Activated CD4-positive, CD25-positive, alpha-beta regulatory T cell treated with anti-CD3 and anti-CD28 coated beads, Interleukin-2, amount 50 U/mL, for 16 hours (primary cell): ENCODE data around the gene RNU5D-1.
A peak's percentile ranks its signal among the peaks of the same experiment; 100 is the strongest.
"Not testable (repeated sequence)": the region's sequence is repeated elsewhere in the genome, so short reads cannot be mapped to it uniquely, and the experiment has no call there.

ENCODE experiments used
- DNase-seq: peaks from one replicate; pipeline ENCODE4 v3.0.0-alpha.2; 2020; ENCODE audit warnings: low read depth, low spot score

Gene RNU5D-1

DNA sequence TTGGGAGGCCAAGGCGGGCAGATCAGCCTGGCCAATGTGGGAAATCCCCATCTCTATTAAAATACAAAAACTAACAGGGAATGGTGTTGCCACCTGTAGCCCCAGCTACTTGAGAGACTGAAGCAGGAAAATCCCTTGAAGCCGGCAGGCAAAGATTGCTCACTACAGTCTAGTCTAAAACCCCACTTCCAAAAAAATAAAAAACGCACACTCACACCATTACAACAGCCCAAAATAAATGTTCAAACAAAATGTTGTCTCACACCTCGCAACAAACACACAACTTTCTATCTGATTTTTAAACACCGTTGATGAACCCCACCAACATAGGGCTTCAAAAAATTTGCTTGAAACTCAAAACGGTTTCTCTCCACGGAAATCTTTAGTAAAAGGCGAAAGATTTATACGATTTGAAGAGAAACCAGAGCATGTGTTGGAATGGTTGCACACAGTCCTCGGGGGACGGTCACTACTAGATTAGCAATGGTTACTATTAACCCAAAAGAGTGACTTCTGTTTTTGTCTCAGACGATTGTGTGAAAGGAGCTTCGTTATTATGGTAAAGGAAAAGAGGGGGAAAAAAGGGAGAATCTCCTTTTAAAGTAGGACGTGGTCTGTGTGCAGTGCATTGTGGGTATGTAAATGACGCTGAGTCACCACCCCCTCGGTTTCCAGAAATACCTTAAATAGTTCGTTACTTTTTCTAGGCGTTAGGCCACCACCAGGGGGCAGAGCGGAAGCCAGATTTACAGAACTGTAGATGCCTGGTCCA is at the start of gene RNU5D-1:
TSS of gene RNU5D-1 (minus strand) at position 430 of the 772 bp plus-strand sequence.
- DNase-seq, result peak; percentile 88

DNA sequence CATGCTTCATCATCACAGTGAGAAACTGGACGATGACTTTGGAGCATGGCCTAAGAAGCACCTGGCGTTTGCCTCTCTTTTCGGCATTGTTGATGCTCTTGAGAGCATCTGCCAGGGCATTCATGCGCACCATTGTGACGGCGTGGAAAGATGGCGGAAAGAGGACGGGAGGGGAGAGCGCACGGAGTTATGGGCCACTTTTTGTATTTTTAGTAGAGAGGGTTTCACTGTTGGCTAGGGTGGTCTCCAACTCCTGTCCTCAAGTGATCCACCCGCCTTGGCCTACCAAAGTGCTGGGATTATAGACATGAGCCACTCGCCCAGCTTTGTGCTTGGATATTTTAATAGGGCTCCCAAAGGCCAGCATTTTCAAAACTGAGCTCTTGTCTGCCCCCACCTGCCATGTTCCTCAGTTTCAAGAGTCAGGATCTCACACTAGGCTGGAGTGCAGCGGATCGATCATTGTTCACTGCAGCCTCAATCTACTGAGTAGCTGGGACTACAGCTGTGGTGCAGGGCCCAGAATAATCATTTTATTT is 49.7 kb upstream of the RNU5D-1 start:
- no peak for DNase-seq

DNA sequence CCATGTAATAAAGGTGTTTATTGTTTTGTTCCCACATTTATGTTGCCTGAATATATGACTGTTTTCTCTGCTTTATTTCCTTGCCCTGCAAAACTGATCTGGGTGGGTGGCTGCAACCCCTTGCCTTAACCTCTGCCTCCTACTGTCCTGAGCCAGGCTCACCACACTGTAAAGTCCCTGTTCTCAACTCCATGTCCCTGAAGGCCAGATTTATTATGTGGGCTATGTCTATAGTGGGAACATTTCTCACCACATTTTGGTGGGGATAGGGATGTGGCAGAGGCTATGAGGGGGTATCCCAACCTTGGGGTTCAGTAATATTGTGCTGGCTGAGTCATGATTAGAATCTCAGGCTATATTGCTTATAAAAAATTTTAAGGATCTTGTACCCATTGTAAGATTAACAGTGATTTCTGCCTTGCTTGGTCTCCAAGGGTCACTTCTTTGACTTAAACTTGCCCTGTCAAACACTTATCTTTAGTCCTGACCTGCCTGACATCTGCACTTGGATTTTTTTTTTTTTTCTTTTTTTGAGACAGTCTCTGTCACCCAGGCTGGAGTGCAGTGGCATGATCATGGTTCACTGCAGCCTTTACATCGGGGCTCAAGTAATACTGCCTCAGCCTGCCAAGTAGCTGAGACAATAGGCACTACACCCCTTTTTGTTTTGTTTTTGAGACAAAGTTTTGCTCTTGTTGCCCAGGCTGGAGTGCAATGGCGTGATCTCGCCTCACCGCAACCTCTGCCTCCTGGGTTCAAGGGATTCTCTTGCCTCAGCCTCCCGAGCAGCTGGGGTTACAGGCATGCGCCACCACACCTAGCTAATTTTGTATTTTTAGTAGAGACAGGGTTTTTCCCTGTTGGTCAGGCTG is 48.0 kb upstream of the RNU5D-1 start:
- no peak for DNase-seq

DNA sequence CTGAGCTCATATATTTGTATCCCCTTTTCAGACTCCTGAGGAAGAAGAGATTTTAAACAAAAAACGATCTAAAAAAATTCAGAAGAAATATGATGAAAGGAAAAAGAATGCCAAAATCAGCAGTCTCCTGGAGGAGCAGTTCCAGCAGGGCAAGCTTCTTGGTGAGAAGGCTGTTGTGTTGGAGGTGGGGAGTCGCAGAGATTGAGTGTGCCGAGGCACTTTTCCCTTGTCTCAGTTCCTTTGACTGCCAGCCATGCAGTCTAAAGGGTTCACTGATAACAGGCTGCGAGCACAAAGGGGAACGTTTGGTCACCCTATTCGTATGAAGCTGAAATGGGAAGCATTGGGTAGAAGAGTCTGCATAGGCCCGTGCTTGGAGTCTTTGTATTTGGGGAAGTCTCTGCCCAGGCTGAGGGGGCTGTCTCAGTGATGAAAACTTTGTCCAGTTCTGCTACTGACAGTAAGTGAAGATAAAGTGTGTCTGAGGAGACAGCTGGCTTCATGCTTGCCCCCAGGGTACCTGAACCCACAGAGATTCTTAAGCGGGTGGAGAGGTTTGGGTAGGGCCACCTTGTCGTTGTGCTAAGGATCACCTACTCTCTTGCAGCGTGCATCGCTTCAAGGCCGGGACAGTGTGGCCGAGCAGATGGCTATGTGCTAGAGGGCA is 47.1 kb upstream of the RNU5D-1 start:
- no peak for DNase-seq

DNA sequence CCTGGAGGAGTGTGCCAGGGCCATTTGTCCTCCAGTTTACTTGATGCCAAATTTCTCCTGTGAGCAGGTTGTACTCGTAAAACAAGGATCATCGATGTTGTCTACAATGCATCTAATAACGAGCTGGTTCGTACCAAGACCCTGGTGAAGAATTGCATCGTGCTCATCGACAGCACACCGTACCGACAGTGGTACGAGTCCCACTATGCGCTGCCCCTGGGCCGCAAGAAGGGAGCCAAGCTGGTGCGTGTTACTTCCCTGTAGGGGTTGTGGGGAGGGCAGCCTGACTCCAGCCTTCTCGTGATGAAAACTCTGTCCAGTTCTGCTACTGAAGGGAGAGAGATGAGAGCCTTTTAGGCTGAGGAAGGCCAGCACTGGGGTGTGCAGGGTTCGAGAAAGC is 46.6 kb upstream of the RNU5D-1 start:
- DNase-seq, result no peak

DNA sequence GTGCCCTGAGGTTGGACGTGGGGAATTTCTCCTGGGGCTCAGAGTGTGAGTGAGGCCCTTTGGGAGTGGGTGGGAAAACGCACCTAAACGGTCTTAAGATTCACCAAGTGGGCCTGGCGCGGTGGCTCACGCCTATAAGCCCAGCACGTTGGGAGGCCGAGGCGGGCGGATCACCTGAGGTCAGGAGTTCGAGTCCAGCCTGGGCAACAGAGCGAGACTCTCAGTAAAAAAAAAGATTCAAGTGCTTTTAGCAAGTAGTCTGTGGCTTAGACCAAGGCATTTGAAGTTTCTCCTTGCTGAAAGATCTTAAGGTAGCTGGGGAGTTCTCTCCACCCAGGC is 45.7 kb upstream of the RNU5D-1 start:
- no peak for DNase-seq

DNA sequence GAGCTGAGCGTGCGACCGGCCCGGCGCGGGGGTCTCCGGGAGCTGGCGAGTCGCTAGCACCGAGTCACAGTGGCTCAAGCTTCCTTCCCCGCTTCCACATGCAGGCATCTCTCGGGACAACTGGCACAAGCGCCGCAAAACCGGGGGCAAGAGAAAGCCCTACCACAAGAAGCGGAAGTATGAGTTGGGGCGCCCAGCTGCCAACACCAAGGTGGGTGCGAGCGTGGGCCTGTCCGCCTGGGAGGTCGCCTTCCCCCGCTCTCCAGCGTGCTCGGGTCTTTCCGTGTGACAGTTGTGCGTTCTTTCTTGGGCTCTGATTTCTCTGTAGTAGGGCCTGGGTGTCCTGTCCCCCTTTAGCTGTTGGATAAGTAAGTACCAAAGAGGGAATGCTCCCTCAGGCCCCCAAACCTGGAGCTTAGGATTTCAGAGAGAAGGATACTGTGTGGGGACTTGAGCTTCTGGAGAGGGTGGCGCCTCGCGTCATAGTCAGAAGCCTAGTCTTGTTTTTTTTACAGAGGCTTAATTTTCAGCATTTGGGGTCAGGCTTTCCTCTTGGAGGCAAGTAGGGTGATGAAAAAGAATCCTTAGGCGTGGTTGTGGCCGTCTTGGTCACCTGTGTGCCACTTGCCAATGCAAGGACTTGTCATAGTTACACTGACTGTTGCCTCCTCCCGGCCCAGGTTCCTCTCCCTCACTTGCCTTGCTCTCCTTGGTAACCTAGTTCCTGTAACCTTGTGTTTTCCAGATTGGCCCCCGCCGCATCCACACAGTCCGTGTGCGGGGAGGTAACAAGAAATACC is 45.2 kb upstream of the RNU5D-1 start:
- no peak for DNase-seq

DNA sequence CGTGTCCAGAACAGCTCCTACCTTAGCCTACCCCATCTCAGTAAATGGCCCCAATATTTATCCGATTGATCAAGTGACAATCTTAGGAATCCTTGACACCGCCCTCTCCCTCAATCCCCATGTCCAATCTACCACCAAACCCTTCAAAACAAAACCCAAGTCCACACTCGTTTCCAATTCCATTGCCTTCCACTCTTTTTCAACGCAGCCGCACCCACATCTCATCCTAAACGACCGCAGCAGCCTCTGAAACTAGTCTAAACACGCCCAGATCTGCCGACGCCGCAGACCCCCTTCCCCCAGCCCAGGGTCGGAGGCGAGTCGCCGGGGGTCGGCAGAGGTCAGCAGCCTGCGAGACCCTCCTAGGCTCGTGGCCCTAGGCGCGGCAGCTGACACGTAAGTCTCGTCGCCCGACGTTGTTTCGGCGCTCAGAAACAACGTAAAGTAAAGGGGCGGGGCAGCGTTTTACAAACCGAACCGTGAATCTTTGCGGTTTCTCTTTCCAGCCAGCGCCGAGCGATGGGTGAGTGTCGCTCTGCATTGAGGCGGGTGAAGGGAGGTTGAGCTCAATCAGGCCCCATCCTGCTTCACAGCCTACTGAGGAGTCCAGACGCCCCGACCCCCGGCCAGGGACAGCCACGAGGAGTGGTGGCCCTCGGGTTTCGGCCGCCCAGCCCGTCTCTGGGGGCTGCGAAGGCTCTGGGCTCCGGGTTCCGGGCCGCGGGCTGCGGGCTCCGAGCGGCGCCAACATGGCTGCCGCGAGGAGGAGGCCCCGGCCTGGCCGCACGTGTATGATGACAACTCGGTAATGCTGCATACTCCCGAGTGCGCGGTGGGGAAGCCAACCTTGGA is 44.3 kb upstream of the RNU5D-1 start, which contains the start of gene RPS8:
TSS of gene RPS8 (plus strand) at position 463 of the 852 bp plus-strand sequence. CDS start at position 520, 57 bp downstream.
- DNase-seq, result peak; percentile 87

DNA sequence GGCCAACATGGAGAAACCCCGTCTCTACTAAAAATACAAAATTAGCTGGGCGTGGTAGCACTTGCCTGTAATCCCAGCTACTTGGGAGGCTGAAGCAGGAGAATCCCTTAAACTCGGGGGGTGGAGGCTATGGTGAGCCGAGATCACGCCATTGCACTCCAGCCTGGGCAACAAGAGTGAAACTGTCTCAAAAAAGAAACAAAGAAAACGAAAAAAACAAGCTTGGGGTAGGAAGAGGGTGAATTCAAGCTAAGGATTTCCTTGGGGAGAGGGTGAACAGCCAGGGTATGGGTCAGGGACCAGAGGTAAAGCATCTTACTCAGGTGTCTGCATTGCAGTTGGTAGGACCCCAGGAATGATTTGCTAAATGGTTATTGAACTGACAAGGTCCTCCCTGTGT is 35.5 kb upstream of the RNU5D-1 start:
- DNase-seq, result not testable (repeated sequence)

DNA sequence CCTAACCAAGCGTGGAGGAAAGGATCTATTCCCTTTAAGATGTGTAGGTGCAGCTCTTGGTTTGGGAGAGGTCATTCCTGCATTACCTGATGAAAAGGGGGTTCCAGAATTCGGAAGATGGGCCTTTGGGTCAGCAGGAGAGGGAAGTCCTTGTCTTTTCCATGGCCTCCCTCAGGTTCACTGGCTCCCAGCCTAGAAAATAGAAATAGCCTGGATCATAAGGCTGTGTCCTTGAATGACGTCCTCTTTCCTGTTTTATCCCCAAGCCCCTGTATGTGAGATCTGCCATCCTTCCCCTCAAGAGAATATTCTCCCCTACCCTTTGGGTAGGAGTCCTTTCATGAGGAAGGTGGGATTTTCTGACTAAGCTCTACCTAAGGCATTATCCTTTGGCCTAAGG is 29.9 kb upstream of the RNU5D-1 start:
- DNase-seq, result no peak

DNA sequence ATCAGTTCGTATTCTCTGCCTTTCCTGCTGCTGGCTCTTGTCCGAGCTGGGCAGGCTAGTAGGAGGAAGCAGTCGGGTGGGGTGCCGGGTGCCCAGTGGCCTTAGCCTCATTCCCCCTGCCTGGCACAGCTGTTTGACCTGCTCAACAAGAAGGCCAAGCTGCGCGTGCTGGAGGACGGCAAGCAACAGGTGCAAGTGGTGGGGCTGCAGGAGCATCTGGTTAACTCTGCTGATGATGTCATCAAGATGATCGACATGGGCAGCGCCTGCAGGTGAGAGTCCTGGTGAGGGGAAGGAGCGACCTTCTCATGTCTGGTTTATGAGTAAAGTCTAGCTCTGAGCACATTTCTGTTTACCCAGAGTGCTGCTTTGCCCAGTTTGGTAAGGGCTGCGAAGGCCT is 28.1 kb upstream of the RNU5D-1 start:
- DNase-seq, result no peak

DNA sequence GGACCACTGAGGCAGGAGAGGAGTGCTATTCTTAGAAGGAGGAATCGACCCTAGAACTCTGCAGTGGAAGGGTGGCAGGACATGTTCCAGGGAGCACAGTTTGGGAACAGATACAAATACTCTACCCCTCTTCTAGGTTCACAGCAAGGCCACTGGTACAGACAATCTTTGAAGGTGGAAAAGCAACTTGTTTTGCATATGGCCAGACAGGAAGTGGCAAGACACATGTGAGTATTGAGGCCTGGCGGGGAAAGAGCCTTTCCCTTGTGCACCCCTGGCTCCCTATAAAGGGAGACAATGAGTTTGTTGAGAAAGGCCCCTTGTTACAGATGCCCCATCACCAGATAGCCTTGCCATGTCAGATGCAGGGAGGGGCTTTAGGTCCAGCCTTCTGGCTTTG is 26.4 kb upstream of the RNU5D-1 start:
- no peak for DNase-seq

DNA sequence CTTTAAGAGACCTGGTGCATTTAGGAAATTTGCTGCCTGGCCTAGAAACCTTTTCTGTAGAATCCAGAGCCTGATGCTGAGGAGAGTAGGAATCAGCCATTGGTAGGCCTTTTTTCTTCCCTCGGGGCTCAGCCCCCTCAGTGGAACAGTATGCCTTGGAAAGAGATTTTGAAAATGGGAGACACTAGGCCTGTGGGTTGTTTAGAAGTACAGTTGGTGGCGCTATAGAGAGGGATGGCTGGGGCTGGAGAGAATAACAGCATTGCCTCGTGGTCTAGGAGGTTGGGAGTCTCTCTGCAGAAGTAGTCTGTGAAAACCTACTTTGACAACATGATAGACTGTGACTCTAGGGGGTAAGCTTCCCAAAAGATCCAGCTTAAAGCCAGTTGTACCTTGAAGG is 16.9 kb upstream of the RNU5D-1 start:
- DNase-seq, result no peak

DNA sequence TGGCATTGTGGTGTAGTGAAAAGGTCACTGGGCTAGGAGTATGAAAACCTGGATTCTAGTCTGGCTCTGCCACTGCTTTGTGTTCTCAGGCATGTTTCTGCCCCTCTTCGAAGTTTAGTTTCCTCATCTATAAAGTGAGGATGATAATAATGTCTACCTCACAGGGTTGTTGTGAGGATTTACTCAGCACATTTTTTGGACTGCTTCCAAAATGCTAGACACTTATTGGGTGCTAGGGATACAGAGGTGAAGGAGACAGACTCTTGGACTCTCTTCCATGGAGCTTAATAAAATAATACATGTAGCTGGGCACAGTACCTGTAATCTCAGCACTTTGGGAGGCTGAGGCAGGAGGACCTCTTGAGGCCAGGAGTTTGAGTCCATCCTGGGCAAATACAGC is 12.2 kb upstream of the RNU5D-1 start:
- no peak for DNase-seq

DNA sequence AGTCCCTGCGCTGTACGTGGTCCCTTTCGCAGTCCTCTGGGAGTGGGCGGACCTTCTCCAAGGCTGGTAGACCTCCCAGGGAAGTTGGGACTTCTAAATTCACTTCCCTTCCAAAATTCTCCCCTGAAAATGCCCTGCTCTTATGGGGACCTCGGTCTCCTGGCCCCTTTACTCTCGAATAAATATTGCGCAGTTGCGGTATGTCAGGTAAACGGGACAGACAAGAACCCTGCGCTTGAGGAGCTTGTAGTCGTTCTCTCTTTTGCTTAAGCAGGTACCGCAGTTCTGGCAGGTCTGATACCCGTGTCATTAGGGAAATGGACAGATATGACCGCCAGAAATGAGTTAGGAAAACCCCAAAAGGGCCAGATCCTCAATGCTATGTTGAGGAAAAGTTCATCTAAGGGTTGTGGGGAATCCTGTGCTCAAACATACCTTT is 9.2 kb upstream of the RNU5D-1 start:
- DNase-seq, result no peak

DNA sequence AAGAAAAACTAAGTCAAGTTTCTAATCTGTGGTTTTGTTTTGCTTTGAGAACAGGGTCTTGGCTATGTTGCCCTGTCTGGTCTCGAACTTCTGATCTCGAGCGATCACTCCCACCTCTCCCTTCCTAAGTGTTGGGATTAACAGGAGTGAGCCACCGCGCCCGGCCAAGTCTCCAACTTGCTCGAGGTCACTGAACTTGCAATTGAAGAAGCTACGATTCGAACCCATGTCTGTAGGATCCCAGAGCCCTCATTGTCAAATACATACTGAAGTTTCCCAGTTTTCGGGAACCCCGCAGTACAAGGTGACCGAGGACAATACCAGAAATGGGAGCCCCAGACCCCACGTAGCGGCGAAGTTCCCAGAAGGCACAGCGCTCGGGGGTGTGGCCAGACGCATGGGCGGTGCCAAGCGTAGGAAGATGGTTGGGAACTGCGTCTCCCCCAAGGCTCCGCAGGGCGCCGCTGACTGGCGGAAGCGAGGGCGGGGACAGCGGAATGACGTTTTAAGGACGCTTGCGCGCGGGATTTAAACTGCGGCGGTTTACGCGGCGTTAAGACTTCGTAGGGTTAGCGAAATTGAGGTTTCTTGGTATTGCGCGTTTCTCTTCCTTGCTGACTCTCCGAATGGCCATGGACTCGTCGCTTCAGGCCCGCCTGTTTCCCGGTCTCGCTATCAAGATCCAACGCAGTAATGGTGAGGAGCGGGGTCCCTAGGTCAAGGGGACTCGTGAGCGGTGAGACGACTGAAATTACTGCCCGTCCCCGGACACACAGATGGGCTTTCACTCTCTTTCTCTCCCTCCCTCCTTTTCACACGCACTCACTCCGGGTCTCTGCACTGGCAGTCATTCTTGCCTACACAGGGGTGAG is 8.6 kb upstream of the RNU5D-1 start, which contains the start of gene KIF2C:
TSS of gene KIF2C (plus strand) at position 531 of the 872 bp plus-strand sequence. CDS start at position 627, 96 bp downstream.
- peak; percentile 92 for DNase-seq

DNA sequence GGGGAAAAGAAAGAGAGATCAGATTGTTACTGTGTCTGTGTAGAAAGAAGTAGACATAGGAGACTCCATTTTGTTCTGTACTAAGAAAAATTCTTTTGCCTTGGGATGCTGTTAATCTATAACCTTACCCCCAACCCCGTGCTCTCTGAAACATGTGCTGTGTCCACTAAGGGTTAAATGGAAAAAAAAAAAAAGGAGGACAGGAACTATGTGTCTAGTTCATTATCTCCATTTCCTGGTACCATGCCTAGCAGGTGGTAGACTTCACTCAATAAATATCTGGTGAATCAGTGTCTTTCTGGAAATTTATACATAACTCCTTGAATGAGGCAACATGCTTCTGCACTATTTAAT is 8.0 kb upstream of the RNU5D-1 start:
- not testable (repeated sequence) for DNase-seq

DNA sequence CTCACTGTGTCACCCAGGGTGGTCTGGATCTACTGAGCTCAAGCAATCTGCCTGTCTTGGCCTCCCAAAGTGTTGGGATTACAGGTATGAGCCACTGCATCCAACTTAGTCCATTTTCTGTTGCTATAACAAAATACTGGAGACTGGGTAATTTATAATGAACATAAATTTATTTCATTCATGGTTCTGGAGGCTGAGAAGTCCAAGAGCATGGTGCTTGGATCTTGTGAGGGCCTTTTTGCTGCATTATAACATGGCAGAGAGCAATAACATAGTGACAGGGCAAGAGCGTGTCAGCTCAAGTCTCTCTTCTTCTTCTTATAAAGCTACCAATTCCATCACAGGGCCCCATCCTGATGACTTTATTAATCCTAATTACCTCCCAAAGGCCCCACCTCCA is 5.0 kb upstream of the RNU5D-1 start:
- DNase-seq, result no peak

DNA sequence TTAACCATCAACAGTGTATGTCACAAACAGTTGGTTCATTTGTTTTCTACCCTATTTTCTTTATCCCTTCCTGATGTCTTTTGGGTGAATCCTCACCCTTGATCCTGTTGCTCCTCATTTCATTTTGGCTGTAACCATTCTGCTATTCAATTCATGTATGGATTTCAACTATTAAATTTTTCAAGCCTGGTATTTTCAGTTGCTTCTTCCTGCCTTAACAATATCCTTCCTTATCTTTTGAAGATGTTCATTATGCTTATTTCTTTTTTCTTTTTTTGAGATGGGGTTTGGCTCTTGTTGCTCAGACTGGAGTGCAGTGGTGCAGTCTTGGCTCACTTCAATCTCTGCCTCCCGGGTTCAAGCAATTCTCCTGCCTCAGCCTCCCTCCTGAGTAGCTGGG is 2.8 kb upstream of the RNU5D-1 start:
- DNase-seq, result no peak
